Measurements from ENCODE around the gene DUSP28.
"Not testable (repeated sequence)": the region's sequence is repeated elsewhere in the genome, so short reads cannot be mapped to it uniquely, and the experiment has no call there.

Gene DUSP28

GRCh38 chr2:240560084-240560479 is at the start of gene DUSP28:
TSS of gene DUSP28 (plus strand) at chr2:240560357. CDS start at chr2:240560685, 328 bp downstream.
- peak; percentile 97 for DNase-seq

GRCh38 chr2:240510513-240511210 is 49.5 kb upstream of the DUSP28 start:
- DNase-seq: no peak

GRCh38 chr2:240511351-240512108 is 48.6 kb upstream of the DUSP28 start:
- DNase-seq: peak; percentile 7

GRCh38 chr2:240512109-240512485 is 48.1 kb upstream of the DUSP28 start:
- DNase-seq: no peak

GRCh38 chr2:240512666-240513535 is 47.3 kb upstream of the DUSP28 start:
- no peak for DNase-seq

GRCh38 chr2:240513549-240514287 is 46.4 kb upstream of the DUSP28 start:
- DNase-seq: peak; percentile 95

GRCh38 chr2:240514631-240515030 is 45.5 kb upstream of the DUSP28 start:
- DNase-seq: no peak

GRCh38 chr2:240517342-240517741 is 42.8 kb upstream of the DUSP28 start:
- no peak for DNase-seq

- no peak for DNase-seq
Observed at GRCh38 chr2:240518981-240519380, 41.2 kb upstream of the DUSP28 start.

- DNase-seq: no peak
Observed at GRCh38 chr2:240519396-240520129, 40.6 kb upstream of the DUSP28 start.

GRCh38 chr2:240520130-240520973 is 39.8 kb upstream of the DUSP28 start:
- no peak for DNase-seq

GRCh38 chr2:240520974-240521350 is 39.2 kb upstream of the DUSP28 start:
- no peak for DNase-seq

- DNase-seq: not testable (repeated sequence)
Observed at GRCh38 chr2:240521885-240522284, 38.3 kb upstream of the DUSP28 start.

GRCh38 chr2:240522406-240522805 is 37.8 kb upstream of the DUSP28 start:
- DNase-seq: no peak

GRCh38 chr2:240523451-240524281 is 36.5 kb upstream of the DUSP28 start:
- no peak for DNase-seq

- no peak for DNase-seq
Observed at GRCh38 chr2:240524963-240525718, 35.0 kb upstream of the DUSP28 start.

GRCh38 chr2:240525802-240526201 is 34.4 kb upstream of the DUSP28 start:
- no peak for DNase-seq

GRCh38 chr2:240526521-240526920 is 33.6 kb upstream of the DUSP28 start:
- no peak for DNase-seq

- no peak for DNase-seq
Observed at GRCh38 chr2:240527153-240527750, 32.9 kb upstream of the DUSP28 start.

All from inflammatory macrophage treated with lipopolysaccharide for 4 hours (primary cell).